SKM-1 (cell line): Measurements from ENCODE around the gene KCNN4.

Source experiments
- DNase-seq: peaks from one replicate; lab custom pipeline; 2025; ENCODE audit not compliant: unreplicated experiment; lab: John Stamatoyannopoulos, UW

KCNN4 gene

DNA sequence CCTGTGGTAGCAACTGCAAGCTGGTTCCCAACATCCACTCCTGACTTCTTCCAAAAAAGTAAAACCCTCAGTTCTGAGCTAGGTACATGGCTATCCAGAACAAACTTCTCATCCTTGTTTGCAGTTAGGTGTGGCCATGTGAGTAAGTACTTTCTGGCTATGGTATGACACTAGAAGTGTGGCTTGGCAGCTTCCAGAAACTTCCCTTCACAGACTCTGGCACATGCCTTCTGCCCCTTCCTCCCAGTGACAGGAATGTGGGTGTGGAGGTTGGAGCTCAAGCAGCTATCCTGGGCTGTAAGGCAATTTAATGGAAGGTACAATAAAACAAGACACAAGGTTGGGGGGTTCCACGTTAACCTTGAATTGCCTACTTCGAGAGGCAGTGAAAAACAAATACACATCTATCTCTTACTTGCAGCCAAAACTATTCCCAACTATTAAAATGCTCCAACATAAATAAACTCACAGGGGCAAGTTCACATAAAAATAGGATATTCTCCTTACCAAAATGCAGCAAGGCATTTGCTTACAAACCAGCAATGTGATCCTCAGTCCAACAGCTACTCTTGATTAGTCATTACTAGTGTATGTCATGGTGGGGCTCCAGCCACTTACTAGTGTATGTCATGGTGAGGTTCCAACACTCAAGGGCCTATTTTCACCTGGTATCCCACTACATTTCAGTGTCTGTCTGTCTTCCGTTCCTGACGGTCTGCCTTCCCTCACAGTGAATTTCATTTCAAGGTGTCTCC is 29.1 kb downstream of the KCNN4 start:
- DNase-seq, result no peak

DNA sequence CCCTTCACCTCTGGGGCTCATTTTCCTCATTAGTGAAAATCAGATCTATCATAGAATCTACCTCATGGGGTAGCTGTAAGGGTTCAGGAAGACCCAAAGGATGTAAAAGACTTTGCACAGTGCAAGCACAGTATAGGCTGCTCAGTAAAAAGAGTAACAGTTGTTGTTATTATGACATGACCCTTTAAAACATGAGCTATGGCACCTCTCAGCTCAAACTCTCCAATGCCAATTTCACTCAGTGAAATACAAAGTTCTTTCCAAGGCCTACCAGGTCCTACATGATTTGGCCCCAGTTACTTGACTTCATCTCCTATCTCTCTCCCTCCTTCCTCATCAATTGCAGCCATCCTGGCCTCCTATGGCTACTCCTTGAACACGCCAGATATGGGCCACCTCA is 30.9 kb downstream of the KCNN4 start:
- DNase-seq, result no peak

DNA sequence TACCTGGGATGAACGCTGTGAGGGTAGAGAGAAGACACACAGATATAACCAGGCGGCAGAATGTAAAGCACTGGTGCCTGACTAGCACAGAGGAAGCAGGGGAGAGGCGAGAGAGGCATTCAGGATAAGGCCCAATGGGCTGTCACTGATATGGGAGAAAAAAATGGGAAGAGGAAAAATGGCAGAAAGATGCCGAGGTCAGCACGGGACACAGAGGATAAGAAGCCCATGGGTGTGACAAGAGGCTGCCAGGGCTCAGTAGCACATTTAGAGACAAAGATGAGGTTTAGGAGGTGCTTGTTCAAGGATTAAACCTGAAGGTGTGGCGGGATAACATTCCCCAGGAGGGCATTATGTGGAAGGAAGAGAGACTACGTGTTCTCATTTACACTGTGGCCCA is 31.6 kb downstream of the KCNN4 start:
- no peak for DNase-seq

DNA sequence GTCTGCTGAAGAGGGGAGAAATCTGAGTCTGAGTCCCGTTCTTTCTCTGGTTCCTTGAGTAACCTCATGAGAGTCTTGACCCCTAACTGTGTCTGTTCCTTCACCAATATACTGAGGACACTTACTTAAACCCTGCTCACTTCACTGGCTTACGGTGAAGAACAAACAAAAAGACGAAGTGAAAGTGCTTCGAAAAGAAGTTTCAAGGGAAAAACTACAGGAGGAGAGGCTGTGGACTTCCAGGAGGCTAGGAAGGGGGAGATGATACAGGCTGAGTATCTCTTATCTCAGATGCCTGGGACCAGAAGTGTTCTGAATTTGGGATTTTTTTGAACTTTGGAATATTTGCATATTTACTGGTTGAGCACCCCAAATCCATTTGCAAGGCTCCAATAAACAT is 32.1 kb downstream of the KCNN4 start:
- DNase-seq, result no peak

DNA sequence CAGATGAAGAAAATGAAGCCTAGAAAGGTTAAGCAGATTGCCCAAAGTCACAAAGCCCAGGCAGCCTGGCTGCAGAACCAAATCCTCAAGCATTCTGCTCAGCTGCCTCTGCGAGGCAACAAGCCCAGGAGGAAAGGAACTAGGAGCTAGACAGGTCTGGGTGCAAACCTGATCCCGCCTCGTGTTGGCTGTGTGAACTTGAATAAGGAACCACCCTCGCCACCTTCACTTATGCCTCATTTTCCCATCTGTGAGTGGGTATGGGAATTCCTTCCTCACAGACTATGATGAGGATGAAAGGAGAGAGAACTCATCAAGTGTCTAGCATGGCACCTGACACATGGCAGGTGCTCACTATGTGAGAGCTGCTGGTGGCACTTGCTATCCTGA is 32.6 kb downstream of the KCNN4 start:
- DNase-seq, result no peak

DNA sequence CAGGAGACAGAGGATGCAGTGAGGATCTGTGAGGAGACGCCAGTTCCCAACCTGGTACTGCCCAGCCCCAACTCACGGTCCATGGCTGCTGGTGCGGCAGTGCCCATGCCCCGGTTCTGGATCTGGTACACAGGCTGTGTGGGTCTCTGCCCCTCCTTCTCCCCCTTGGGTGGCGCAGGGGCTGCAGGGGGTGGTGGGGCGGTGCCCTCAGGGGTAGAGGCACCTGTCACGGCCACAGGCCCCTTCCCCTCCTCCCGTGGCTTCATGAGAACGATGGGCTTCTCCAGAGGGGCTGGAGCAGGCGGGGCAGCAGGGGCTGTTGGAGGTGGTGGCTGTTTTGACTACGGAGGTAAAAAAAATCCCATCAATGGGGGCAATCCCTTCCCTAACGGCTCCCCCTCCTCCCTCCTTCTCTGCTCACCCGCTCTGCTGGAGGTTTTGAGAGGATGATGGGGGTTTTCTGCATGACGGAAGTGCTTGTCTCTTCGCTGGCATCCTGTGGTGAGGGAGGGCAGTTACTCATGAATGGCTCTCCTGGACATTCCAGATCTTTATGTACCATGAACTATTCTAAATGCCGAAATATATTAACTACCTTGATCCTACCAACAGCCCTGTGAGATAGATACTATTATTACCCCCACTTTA is 33.1 kb downstream of the KCNN4 start:
- DNase-seq, result no peak

DNA sequence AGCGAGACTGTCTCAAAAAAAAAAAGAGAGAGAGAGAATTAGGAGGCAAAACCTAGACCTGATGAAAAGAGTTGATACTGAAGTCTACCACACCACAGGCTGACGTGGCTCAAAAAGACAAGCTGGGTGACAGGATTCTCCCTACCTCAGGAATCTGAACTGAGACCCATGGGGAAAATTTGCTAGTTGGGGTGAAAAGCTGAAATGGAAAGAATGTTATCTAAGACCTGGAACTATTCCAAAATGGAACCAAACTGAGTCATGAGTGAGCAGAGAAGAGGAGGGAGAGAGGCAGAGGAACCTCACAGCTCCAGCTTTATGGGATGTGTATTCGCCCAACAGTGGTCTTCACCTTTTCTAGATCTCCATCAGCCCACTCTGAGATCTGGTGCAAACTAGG is 37.7 kb downstream of the KCNN4 start:
- DNase-seq, result no peak

DNA sequence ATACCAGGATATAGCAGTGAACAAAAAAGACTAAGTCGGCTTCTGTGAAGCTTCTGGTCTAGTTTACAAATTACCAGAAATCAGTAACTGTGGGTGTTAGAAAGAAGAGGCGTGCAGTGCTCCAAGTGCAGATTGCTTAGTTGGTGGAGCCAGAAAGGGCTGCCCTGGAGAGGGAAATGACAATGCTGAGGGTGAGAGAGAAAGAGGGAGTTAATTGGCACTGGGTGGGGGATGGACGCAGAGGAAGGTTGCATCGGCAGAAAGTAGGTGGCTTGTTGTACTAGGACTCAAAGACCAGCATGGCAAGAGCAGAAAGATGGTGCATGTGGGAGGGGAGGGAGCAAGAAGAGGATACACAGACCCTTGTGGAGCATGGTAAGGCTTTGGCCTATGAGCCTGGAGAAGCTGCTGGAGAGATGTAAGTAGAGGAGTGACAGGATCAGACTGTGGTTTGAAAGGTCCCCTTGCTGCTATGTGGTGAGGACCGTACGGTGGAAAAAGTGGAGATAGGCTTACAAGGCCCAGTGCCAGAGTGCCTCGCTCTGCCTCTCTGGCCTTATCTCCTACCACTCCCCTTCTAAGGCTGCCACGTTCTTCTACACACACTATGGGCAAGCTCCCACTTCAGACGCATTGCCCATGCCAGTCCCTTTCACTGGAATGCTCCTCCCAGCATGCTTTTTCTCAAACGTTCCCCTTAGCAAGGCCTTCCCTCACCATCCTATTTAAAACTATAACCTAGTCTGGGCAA is 39.5 kb downstream of the KCNN4 start:
- no peak for DNase-seq

DNA sequence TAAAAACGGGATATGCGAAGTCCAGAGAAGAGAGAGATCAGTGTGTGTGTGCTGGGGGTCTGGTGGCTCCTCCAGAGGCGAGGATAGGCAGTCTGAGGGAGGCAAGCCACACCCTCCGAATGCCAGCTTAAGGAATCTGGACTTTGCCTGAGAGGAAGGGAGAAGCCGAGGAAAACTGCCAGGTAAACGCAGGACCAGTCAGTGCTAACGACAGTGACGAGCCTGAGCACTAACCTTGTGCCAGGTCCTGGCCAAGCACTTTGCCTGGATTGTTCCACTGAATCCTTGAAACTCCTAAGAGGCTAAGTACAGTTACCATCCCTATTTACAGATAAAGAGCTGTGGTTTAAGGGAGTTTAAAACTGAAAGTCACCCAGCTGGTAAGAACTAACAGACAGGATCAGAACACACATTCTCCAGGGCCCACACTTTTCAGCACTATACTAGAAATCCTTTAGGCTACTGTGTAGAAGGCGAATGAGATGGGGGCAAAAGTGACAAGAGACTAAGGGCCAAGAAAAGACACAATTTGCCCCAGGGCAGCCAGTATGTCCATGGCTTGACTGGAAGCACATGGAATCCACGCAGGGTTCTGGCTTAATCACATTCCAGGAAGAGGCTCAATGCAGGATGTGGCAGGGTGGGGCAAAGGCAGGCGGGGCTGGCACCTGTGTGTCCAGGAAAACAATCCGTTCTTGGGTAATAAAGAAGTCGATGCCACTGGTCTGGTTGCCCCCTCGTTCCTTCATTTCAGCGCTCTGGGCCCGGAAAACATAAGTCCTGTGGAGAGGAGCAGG is 41.1 kb downstream of the KCNN4 start:
- DNase-seq, result no peak

DNA sequence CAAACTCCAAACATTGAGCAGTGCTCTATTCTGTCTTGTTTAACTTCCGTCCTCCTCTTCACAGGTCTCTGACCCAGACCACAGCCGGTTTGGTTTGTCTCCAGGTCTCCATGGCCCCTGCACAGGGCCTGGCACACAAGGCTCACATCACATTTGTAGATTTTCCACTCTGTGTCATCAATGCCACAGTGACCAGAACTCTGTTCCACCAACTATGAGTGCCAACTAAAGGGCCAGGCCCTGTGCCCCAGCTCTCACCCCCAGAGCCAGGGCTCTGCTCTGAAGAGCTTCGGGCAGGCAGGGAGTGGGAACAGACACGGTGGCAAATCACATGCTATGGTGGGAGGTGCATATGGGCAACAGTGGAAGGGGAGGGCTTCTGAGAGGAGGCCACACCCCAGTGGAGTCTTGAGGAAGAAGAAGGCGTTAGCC is 42.0 kb downstream of the KCNN4 start:
- DNase-seq, result no peak

DNA sequence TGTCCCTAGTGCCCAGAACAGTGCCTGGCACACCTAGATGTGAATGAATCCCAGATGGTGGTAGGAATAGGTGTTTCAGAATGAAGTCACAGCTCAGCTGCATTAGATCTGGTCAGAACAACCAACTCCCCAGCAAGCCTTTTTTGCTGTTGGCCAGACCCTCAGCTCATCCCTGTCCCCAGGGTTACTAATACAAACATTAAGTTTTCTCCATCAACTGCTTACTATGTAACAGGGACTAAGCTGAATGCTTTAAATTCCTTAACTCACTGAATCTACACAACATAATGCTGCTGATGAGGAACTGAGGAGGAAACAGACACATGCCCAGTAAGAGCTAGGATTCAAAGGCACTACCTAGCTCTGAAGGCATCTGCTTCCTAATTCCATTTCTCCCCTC is 44.8 kb downstream of the KCNN4 start:
- no peak for DNase-seq

DNA sequence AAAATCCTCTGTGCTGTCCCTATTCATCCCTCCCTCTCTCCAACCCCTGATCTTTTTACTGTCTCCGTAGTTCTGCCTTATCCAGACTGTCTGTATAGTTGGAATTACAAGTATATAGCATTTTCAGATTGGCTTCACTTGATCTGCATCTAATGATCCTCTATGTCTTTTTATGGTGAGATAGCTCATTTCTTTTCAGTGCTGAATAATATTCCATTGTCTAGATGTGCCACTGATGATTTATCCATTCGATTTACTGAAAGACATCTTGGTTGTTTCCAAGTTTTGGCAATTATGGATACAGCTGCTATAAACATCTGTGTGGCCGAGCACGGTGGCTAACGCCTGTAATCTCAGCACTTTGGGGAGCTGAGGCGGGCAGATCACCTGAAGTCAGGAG is 45.8 kb downstream of the KCNN4 start:
- DNase-seq, result no peak

DNA sequence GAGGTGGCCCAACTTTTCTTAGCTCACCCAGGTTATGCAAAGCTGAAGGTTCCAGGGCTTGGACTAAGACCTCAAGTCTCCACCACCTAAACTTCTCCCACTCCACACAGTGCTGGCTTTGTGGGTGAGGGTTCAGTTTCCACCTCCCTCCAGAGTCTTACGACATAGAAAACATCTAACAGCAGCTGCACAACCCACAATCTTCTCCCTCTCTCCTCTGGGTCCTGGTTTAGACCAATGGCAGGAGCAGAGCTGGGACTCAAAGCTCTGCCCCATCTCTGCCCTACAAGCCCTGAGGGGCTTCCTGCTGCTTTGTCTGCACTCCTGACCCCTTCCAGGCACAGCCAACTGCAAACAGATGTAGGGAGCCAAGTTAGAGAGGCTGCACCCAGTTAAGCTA is 48.9 kb downstream of the KCNN4 start:
- no peak for DNase-seq

DNA sequence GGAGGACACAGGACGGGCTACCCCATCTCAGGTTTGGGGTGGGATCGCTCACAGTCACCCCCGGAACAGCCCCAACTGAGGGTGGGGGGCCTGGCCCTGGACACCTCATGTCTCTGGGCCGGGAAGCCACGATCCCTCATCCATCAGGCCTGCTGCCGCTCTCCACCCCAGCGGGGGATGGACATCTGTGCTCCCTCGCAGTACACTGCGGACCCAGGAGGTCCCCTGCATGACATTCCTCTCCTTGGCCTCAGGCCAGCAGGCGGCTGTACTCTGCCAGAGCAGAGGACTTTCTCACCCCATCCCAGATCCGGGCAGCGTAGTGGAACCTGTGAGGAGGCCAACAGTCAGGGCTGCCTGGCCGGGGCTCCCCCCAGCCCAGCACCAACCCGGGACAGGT is 49.4 kb downstream of the KCNN4 start:
- DNase-seq, result no peak

DNA sequence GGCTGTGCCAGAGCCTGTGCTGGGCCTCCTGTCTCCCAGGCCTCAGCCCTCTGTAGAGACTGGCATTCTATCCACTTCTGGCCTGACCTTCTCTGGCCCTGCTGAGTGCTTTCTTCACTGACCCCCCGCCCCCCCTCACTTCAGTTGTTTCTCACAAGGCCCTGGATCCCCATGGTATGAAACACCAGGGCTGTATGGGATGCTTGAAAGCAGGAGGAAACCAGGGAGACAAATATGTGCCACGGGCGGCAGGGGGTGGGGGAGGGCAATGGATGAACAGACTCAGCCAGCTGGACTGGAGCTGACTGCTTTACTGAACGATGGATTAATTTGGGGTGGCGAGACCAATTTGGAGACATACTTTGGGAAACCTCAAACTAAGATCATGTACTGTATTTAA is 50.9 kb downstream of the KCNN4 start:
- no peak for DNase-seq

DNA sequence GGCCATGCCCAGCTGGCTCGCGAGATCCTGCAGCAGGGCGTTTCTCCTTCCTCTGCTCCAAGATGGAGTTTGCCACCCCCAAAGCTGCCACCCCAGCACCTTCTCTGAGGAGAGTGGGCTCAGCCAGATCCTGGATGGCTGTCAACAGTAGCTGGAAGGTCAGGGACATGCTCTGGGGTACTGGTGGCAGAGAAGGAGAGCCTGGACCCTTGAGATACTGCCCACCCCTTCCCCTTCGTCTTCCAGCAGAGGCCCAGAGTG is 53.2 kb downstream of the KCNN4 start:
- DNase-seq, result no peak

DNA sequence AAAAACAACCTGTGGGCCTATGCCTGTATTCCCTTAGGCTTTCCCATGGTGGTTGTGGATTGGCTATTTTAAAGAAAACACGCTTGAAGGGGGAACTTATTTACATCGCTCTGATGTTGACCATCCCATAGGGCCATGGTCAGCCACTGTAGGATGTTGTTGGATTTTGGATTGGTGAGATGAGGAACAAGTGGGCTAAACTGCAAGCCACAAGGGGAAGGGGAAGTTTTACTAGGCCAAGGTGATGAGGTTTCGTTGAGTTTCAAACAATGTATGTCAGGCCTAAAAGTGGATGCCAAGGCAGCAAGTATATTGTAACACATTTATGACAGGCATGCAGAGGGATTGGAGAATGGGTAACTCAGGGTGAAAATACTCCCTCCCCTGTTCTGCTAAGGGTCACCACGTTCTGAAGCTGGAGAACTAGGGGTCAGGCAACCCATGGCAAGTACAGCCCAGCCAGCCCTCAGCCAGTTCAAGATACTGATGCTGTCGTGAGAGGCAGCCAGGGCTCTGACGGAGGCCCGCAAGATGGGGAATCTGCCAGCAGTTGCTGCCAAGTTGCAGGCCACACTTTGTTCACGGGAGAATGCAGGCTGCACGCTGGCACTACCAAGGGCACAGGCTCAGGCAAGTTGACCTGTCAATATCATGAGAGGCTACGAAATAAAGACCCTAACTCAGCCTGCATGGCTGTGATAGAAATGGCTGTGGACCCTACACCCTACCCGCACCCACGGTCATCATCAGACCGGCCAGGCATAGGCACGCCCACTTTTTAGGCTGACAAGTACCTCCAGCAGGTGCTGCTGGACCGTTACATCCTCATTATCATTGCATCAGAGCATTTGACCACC is 53.8 kb downstream of the KCNN4 start:
- DNase-seq, result no peak

DNA sequence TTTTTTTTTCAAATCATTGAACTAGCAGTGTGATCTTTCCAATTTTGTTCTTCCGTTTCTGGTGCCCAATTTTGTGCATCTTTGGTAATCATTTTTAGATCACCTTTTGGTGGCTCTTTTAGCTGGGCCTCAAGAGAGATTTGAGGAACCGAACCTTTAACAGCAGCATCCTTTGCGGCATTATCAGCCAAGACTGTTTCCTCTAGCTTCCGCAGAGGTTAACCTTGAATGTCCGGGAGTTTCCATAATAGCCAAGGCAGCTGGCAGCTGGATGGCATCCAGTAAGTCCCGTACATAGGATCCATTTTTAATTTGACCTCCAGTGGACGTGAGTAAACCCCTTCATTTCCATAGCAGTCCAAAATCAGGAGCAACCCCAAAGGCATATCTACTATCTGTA is 55.3 kb downstream of the KCNN4 start:
- no peak for DNase-seq

DNA sequence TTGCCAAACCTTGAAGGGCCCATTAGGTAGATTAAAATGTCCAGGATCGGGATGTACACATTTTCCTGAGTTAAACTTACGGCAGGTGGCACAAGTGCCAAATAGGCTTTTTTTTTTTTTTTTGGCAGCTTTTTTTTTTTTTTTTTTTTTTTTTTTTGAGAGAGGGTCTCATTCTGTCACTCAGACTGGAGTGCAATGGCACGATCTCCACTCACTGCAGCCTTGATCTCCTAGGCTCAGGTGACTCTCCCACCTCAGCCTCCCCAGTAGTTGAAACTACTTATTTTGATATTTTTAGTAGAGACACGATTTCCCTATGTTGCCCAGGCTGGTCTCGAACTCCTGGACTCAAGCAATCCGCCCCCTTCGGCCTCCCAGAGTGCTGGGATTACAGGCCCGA is 55.9 kb downstream of the KCNN4 start:
- DNase-seq, result no peak

DNA sequence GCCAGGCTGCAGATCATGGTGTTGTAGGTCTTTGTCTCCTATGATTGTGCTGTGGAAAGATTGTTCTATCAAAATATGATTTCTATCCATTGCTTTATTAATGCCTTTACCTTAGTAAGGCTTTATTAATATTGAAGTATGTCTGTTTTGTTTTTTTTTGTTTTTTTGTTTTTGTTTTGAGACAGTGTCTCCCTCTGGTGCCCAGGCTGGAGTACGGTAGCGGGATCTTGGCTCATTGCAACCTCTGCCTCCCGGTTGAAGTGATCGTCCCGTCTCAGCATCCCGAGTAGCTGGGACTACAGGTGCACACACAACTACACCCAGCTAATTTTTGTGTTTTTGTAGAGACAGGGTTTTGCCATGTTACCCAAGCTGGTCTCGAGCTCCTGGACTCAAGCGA is 57.2 kb downstream of the KCNN4 start:
- no peak for DNase-seq
